CD4-positive, alpha-beta memory T cell (primary cell): ENCODE measurements around the gene OR2A7. TPM values are rescaled to one million over a fixed set of nuclear protein-coding genes. Genes with fewer than 3 reads are reported as not detected.

Experiments used
- polyA plus RNA-seq, 2 donors: library from polyadenylated mRNA; unstranded; fragments of 300-500 nt; fragmentation: Illumina TruSeq; gene quantifications; one replicate each; pipeline ENCODE4 v1.2.3, GENCODE V29; 2021
- total RNA-seq, 2 experiments: library from RNA; stranded (reverse); gene quantifications; one replicate each; pipeline ENCODE4 v1.2.3, GENCODE V29; 2021

OR2A7 gene
- total and polyA plus RNA-seq, 4 experiments from 2014 or later, result 0.76 to 4.0 (median 3.9) TPM; not detected in 1

Other genes starting within 250 kb of the OR2A7 start
- gene OR2A5, start 215.8 kb downstream of the OR2A7 start, total RNA-seq, result not detected
- not detected for gene OR2A5, start 215.8 kb downstream of the OR2A7 start, polyA plus RNA-seq
- gene OR2A25, start 195.0 kb downstream of the OR2A7 start, total RNA-seq, result not detected
- not detected for gene OR2A25, start 195.0 kb downstream of the OR2A7 start, polyA plus RNA-seq
- gene OR2A12, start 178.5 kb downstream of the OR2A7 start, total RNA-seq, result not detected
- gene OR2A12, start 178.5 kb downstream of the OR2A7 start, polyA plus RNA-seq, result not detected
- gene OR2A2, start 155.2 kb downstream of the OR2A7 start, total RNA-seq, result not detected
- not detected for gene OR2A2, start 155.2 kb downstream of the OR2A7 start, polyA plus RNA-seq
- gene OR2A14, start 141.6 kb downstream of the OR2A7 start, total RNA-seq, result not detected
- gene OR2A14, start 141.6 kb downstream of the OR2A7 start, polyA plus RNA-seq, result not detected
- gene CTAGE4, start 81.3 kb downstream of the OR2A7 start, total RNA-seq, result 1 to 10 TPM; 5.0 to 5.4 TPM
- gene CTAGE4, start 81.3 kb downstream of the OR2A7 start, polyA plus RNA-seq, result under 1 TPM in 1 of 2 donors, not detected in 1; 0.08 TPM
- gene ARHGEF35, start 69.0 kb downstream of the OR2A7 start, total RNA-seq, result 1 to 10 TPM; 4.8 to 5.2 TPM
- 1 to 10 TPM; 2.0 to 2.8 TPM for gene ARHGEF35, start 69.0 kb downstream of the OR2A7 start, polyA plus RNA-seq
- not detected for gene OR2A42, start 25.2 kb downstream of the OR2A7 start, total RNA-seq
- gene OR2A42, start 25.2 kb downstream of the OR2A7 start, polyA plus RNA-seq, result not detected
- gene CTAGE8, start 4.5 kb upstream of the OR2A7 start, total RNA-seq, result under 1 TPM in 1 of 2 experiments, not detected in 1; 0.36 TPM
- gene CTAGE8, start 4.5 kb upstream of the OR2A7 start, polyA plus RNA-seq, result under 1 TPM; 0.39 to 0.45 TPM
- not detected for gene OR2A1, start 47.6 kb upstream of the OR2A7 start, total RNA-seq
- gene OR2A1, start 47.6 kb upstream of the OR2A7 start, polyA plus RNA-seq, result under 1 TPM in 1 of 2 donors, not detected in 1; 0.59 TPM
- 10 to 100 TPM in 1 of 2 experiments, 1 to 10 TPM in 1; 9.0 to 12.0 TPM for gene ARHGEF5, start 90.6 kb upstream of the OR2A7 start, total RNA-seq
- gene ARHGEF5, start 90.6 kb upstream of the OR2A7 start, polyA plus RNA-seq, result 1 to 10 TPM in 1 of 2 donors, not detected in 1; 3.9 TPM
- not detected for gene NOBOX, start 138.9 kb upstream of the OR2A7 start, total RNA-seq
- gene NOBOX, start 138.9 kb upstream of the OR2A7 start, polyA plus RNA-seq, result not detected